ENCODE measurements around the gene RIOK1.

DNA sequence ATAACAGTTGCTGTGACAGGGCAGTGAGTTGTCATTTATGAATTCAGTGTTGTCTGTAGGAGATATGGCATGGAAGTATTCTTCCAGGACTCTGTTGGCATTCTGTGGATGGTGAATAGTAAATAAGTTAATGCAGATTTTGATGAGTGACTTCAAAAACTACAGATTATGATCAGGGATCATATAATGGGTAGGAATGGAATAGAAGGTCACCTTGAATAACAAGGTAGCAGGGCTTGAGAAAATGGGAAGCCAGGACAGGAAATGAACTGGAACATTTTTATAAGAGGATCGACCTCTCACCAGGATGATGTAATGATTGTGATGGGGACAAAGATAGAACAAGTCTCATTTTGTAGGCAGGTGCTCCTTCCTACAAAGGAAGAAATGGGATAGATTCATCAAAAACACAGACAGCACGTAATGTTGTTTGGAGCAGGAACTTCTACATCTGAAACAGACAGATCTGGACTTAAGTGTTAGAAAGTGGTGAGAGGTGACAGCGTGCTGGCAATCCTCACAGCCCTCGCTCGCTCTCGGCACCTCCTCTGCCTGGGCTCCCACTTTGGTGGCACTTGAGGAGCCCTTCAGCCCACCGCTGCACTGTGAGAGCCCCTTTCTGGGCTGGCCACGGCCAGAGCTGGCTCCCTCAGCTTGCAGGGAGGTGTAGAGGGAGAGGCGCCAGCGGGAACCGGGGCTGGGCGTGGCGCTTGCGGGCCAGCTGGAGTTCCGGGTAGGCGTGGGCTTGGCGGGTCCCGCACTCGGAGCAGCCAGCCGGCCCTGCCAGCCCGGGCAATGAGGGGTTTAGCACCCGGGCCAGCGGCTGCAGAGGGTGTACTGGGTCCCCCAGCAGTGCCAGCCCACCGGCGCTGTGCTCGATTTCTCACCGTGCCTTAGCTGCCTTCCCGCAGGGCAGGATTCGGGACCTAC is 45.8 kb upstream of the RIOK1 start:
- TF ChIP-seq, protein P1, sequence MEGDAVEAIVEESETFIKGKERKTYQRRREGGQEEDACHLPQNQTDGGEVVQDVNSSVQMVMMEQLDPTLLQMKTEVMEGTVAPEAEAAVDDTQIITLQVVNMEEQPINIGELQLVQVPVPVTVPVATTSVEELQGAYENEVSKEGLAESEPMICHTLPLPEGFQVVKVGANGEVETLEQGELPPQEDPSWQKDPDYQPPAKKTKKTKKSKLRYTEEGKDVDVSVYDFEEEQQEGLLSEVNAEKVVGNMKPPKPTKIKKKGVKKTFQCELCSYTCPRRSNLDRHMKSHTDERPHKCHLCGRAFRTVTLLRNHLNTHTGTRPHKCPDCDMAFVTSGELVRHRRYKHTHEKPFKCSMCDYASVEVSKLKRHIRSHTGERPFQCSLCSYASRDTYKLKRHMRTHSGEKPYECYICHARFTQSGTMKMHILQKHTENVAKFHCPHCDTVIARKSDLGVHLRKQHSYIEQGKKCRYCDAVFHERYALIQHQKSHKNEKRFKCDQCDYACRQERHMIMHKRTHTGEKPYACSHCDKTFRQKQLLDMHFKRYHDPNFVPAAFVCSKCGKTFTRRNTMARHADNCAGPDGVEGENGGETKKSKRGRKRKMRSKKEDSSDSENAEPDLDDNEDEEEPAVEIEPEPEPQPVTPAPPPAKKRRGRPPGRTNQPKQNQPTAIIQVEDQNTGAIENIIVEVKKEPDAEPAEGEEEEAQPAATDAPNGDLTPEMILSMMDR (IDR thresholded peaks at IDR 0.05) = no peak
- TF ChIP-seq POLR2A (IDR thresholded peaks at IDR 0.05) = no peak
